HEK293 (cell line): Measurements from ENCODE around the gene GMEB2.

Experiments
- CTCF ChIA-PET: fragments of 350-600 bp; formaldehyde crosslinking; extraction: SDS; loops from one replicate; lab custom pipeline; 2021; ENCODE audit warnings: antibody characterized with exemption; lab: Yijun Ruan, JAX
- POLR2A ChIA-PET: fragments of 300-600 bp; formaldehyde crosslinking; extraction: SDS; loops from one replicate; lab custom pipeline; 2020; ENCODE audit warnings: antibody characterized with exemption, inconsistent platforms; lab: Yijun Ruan, JAX
- H3K27ac ChIP-seq: fragments of 200-500 bp; sonication (Bioruptor generic); 2 replicates; pipeline ENCODE4 v1.5.1; 2014; ENCODE audit warnings: low read depth, low read length, control low read depth, inconsistent platforms; ENCODE audit errors: extremely low read depth
- H3K36me3 ChIP-seq, 2 experiments: fragments of 200-500 bp in 1 of 2; sonication (Bioruptor generic) in 1 of 2; 1 replicate in 1 of 2; 2 replicates in 1 of 2; pipeline ENCODE4 v1.5.1; 2014 to 2017; ENCODE audit warnings: inconsistent platforms in 2 of 2, low read length in 2 of 2; ENCODE audit not compliant: control insufficient read depth in 2 of 2, insufficient read depth in 1 of 2
- H3K4me1 ChIP-seq: fragments of 200-500 bp; sonication (Bioruptor generic); 2 replicates; pipeline ENCODE4 v1.5.1; 2014; ENCODE audit warnings: mild to moderate bottlenecking, low read length, inconsistent platforms; ENCODE audit not compliant: control insufficient read depth, insufficient read depth
- H3K4me3 ChIP-seq: 2 replicates; pipeline ENCODE4 v1.5.1; 2011; ENCODE audit warnings: low read depth, mild to moderate bottlenecking, control low read depth, low read length, moderate library complexity
- H3K9me3 ChIP-seq: fragments of 200-500 bp; sonication (Bioruptor generic); 2 replicates; pipeline ENCODE4 v1.5.1; 2014; ENCODE audit warnings: low read depth, low read length, inconsistent platforms; ENCODE audit not compliant: control insufficient read depth, insufficient read depth
- BCL11B ChIP-seq: fragments of 450-650 bp; formaldehyde crosslinking; IDR thresholded peaks from 2 replicates; pipeline ENCODE4 v1.5.1; 2016; ENCODE audit warnings: low read depth, missing biosample characterization, missing genetic modification characterization
- KLF17 ChIP-seq: fragments of 450-650 bp; formaldehyde crosslinking; IDR thresholded peaks from 2 replicates; pipeline ENCODE4 v1.5.1; 2016; ENCODE audit warnings: missing biosample characterization, missing genetic modification characterization
- KLF9 ChIP-seq: fragments of 450-650 bp; formaldehyde crosslinking; IDR thresholded peaks from 2 replicates; pipeline ENCODE4 v1.5.1; 2016; ENCODE audit warnings: missing biosample characterization, missing genetic modification characterization, low read depth
- YY1 ChIP-seq: fragments of 450-650 bp; formaldehyde crosslinking; IDR thresholded peaks from 2 replicates; pipeline ENCODE4 v1.5.1; 2018; ENCODE audit warnings: missing biosample characterization, missing genetic modification characterization
- ZBTB1 ChIP-seq: fragments of 450-650 bp; formaldehyde crosslinking; IDR thresholded peaks from 2 replicates; pipeline ENCODE4 v1.5.1; 2016; ENCODE audit warnings: missing biosample characterization, missing genetic modification characterization
- ZIC2 ChIP-seq: fragments of 450-650 bp; formaldehyde crosslinking; IDR thresholded peaks from 2 replicates; pipeline ENCODE4 v1.5.1; 2016; ENCODE audit warnings: missing biosample characterization, missing genetic modification characterization
- ZNF132 ChIP-seq: fragments of 450-650 bp; formaldehyde crosslinking; IDR thresholded peaks from 2 replicates; pipeline ENCODE4 v1.5.1; 2017; ENCODE audit warnings: missing biosample characterization, missing genetic modification characterization, borderline replicate concordance
- ZNF174 ChIP-seq: fragments of 450-650 bp; formaldehyde crosslinking; IDR thresholded peaks from 2 replicates; pipeline ENCODE4 v1.5.0; 2017; ENCODE audit warnings: missing biosample characterization, mild to moderate bottlenecking, missing genetic modification characterization
- ZNF184 ChIP-seq: fragments of 450-650 bp; IDR thresholded peaks from 2 replicates; pipeline ENCODE4 v1.5.1; 2018; ENCODE audit warnings: missing biosample characterization, mild to moderate bottlenecking, missing genetic modification characterization
- ZNF248 ChIP-seq: fragments of 450-650 bp; formaldehyde crosslinking; IDR thresholded peaks from 2 replicates; pipeline ENCODE4 v1.5.1; 2017; ENCODE audit warnings: missing biosample characterization, missing genetic modification characterization
- ZNF311 ChIP-seq: fragments of 450-650 bp; formaldehyde crosslinking; IDR thresholded peaks from 2 replicates; pipeline ENCODE4 v1.5.1; 2017; ENCODE audit warnings: missing biosample characterization, missing genetic modification characterization, borderline replicate concordance
- ZNF366 ChIP-seq: fragments of 450-650 bp; formaldehyde crosslinking; conservative IDR thresholded peaks from 2 replicates; pipeline ENCODE4 v1.5.1; 2016; ENCODE audit warnings: missing biosample characterization, missing genetic modification characterization
- ZNF37A ChIP-seq: fragments of 450-650 bp; IDR thresholded peaks from 2 replicates; pipeline ENCODE4 v1.5.1; 2018; ENCODE audit warnings: missing biosample characterization, missing genetic modification characterization
- ZNF391 ChIP-seq: fragments of 450-650 bp; formaldehyde crosslinking; IDR thresholded peaks from 2 replicates; pipeline ENCODE4 v1.5.1; 2016; ENCODE audit warnings: low read depth, missing biosample characterization, missing genetic modification characterization, borderline replicate concordance
- ZNF48 ChIP-seq: fragments of 450-650 bp; formaldehyde crosslinking; IDR thresholded peaks from 2 replicates; pipeline ENCODE4 v1.5.1; 2016; ENCODE audit warnings: missing biosample characterization, missing genetic modification characterization
- ZNF521 ChIP-seq: fragments of 450-650 bp; formaldehyde crosslinking; IDR thresholded peaks from 2 replicates; pipeline ENCODE4 v1.5.1; 2017; ENCODE audit warnings: missing biosample characterization, mild to moderate bottlenecking, missing genetic modification characterization
- ZNF549 ChIP-seq: fragments of 450-650 bp; IDR thresholded peaks from 2 replicates; pipeline ENCODE4 v1.5.1; 2018; ENCODE audit warnings: missing biosample characterization, missing genetic modification characterization, mild to moderate bottlenecking, inconsistent platforms, moderate library complexity
- ZNF558 ChIP-seq: fragments of 450-650 bp; formaldehyde crosslinking; IDR thresholded peaks from 2 replicates; pipeline ENCODE4 v1.5.1; 2016; ENCODE audit warnings: missing biosample characterization, missing genetic modification characterization
- ZNF621 ChIP-seq: fragments of 450-650 bp; formaldehyde crosslinking; IDR thresholded peaks from 2 replicates; pipeline ENCODE4 v1.5.1; 2017; ENCODE audit warnings: missing biosample characterization, missing genetic modification characterization
- ZNF747 ChIP-seq: fragments of 450-650 bp; formaldehyde crosslinking; IDR thresholded peaks from 2 replicates; pipeline ENCODE4 v1.5.1; 2016; ENCODE audit warnings: missing biosample characterization, missing genetic modification characterization
- ZNF777 ChIP-seq: fragments of 450-650 bp; formaldehyde crosslinking; IDR thresholded peaks from 2 replicates; pipeline ENCODE4 v1.5.1; 2017; ENCODE audit warnings: missing biosample characterization, missing genetic modification characterization, borderline replicate concordance
- ZNF785 ChIP-seq: fragments of 450-650 bp; formaldehyde crosslinking; IDR thresholded peaks from 2 replicates; pipeline ENCODE4 v1.5.1; 2016; ENCODE audit warnings: missing biosample characterization, missing genetic modification characterization
- ZNF830 ChIP-seq: fragments of 450-650 bp; IDR thresholded peaks from 2 replicates; pipeline ENCODE4 v1.5.0; 2018; ENCODE audit warnings: missing biosample characterization, missing genetic modification characterization, low read depth, mild to moderate bottlenecking, moderate library complexity
- ZNF837 ChIP-seq: fragments of 450-650 bp; formaldehyde crosslinking; IDR thresholded peaks from 2 replicates; pipeline ENCODE4 v1.5.1; 2016; ENCODE audit warnings: missing biosample characterization, missing genetic modification characterization
- ZSCAN30 ChIP-seq: fragments of 450-650 bp; IDR thresholded peaks from 2 replicates; pipeline ENCODE4 v1.5.1; 2018; ENCODE audit warnings: missing biosample characterization, mild to moderate bottlenecking, missing genetic modification characterization, moderate library complexity
- TF ChIP-seq, protein P1 (sequence below): fragments of 450-650 bp; formaldehyde crosslinking; IDR thresholded peaks from 2 replicates; pipeline ENCODE4 v1.5.1; 2016; ENCODE audit warnings: missing biosample characterization, missing genetic modification characterization
- TF ChIP-seq, protein P2 (sequence below): fragments of 450-650 bp; formaldehyde crosslinking; IDR thresholded peaks from 2 replicates; pipeline ENCODE4; 2016; ENCODE audit warnings: missing biosample characterization, missing genetic modification characterization

GMEB2 gene

GRCh38 chr20:63562461-63563224 is 64.3 kb downstream of the GMEB2 start:
- Histone ChIP-seq H3K4me3 (no peak overlapping the region), H3K27ac (no peak overlapping the region), H3K36me3 (peaks cover 0 to 41% of the 10 kb centered on the region in 2 experiments; a peak in 1 of 3 replicates), H3K4me1 (no peaks in the 10 kb centered on the region), H3K9me3 (no peaks in the 10 kb centered on the region)
- ChIA-PET POLR2A (no interaction called here), CTCF (interaction anchor here (0.7 kb wide), 1 partner anchor 9 kb away, joined by 3 read pairs; no protein-coding TSS in a partner anchor)
- TF ChIP-seq ZNF837 (tag by site-specific recombination) (no peak), ZBTB1 (no peak), ZNF830 (no peak), ZNF558 (no peak), KLF9 (tag by site-specific recombination) (no peak), ZIC2 (tag by site-specific recombination) (no peak), ZNF132 (no peak), KLF17 (no peak), BCL11B (tag by site-specific recombination) (no peak), ZNF391 (tag by site-specific recombination) (no peak), ZSCAN30 (no peak), ZNF37A (tag by site-specific recombination) (no peak), ZNF48 (tag by site-specific recombination) (no peak), ZNF521 (no peak), ZNF174 (tag by site-specific recombination) (no peak)

GRCh38 chr20:63561624-63562396 is 65.1 kb downstream of the GMEB2 start:
- POLR2A ChIA-PET, result interaction anchor here (1.5 kb wide), 1 partner anchor 12 kb away, joined by 4 read pairs; the partner anchor contains the start of gene HELZ2

DNA sequence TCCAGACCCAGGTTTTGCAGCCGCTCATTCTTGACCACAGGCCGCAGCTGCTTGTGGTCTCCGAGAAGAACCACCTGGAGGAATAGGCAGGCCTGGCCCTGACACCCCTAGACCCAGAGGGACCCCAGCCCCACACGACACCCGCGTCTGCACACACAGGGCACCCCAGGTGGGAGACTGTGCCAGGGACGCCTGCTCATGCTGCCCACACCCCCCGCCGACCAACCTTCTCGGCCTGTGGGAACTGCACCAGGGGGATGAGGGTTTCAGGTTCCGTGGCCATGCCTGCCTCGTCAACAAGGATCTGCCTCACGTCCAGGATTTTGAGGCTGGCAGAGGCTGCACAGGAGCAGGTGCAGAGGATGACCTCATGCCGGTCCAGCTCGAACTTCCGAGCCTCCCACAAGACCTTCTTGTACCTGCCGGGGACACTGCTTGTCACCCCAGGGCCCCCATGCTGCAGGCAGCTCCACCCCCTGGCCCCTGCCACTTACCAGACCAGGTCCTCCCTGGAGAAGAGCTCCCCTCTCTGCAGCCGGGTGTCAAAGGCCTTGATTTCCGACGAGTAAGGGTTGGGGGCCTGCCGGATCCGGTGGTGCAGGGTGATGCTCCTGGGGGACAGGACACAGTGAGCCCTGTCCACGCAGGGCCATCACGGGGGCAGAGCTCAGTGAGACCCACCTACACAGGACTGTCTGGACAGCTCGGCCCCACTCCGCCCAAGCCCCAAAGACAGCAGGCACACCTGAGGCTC is 65.9 kb downstream of the GMEB2 start:
- CTCF ChIA-PET, result no interaction called here
- TF ChIP-seq ZNF747 (no peak), ZNF777 (tag by site-specific recombination) (no peak), ZNF549 (tag by site-specific recombination) (no peak), ZNF311 (no peak), ZNF184 (tag by site-specific recombination) (no peak), ZNF785 (tag by site-specific recombination) (no peak), ZNF621 (tag by site-specific recombination) (no peak), ZNF558 (no peak), ZNF248 (no peak), ZNF366 (tag by site-specific recombination) (no peak)
- TF ChIP-seq, protein P1, sequence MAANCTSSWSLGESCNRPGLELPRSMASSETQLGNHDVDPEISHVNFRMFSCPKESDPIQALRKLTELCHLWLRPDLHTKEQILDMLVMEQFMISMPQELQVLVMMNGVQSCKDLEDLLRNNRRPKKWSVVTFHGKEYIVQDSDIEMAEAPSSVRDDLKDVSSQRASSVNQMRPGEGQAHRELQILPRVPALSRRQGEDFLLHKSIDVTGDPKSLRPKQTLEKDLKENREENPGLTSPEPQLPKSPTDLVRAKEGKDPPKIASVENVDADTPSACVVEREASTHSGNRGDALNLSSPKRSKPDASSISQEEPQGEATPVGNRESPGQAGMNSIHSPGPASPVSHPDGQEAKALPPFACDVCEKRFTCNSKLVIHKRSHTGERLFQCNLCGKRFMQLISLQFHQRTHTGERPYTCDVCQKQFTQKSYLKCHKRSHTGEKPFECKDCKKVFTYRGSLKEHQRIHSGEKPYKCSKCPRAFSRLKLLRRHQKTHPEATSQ (tag by site-specific recombination), result no peak
- TF ChIP-seq, protein P2, sequence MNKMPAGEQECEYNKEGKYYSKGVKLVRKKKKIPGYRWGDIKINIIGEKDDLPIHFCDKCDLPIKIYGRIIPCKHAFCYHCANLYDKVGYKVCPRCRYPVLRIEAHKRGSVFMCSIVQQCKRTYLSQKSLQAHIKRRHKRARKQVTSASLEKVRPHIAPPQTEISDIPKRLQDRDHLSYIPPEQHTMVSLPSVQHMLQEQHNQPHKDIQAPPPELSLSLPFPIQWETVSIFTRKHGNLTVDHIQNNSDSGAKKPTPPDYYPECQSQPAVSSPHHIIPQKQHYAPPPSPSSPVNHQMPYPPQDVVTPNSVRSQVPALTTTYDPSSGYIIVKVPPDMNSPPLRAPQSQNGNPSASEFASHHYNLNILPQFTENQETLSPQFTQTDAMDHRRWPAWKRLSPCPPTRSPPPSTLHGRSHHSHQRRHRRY (tag by site-specific recombination), result no peak
- TF ChIP-seq, all 188 proteins: peak for 0
- POLR2A ChIA-PET, result interaction anchor here (1.5 kb wide), 1 partner anchor 13 kb away, joined by 4 read pairs; the partner anchor contains the start of gene HELZ2
- Histone ChIP-seq H3K9me3 (no peaks in the 10 kb centered on the region), H3K4me1 (no peaks in the 10 kb centered on the region), H3K36me3 (peaks cover 0 to 40% of the 10 kb centered on the region in 2 experiments; a peak in 1 of 3 replicates), H3K27ac (no peak overlapping the region), H3K4me3 (no peak overlapping the region)

More at GRCh38 chr20:63561624-63562396, 65.1 kb downstream of the GMEB2 start:
- Histone ChIP-seq H3K4me1 (no peaks in the 10 kb centered on the region), H3K27ac (no peak overlapping the region), H3K9me3 (no peaks in the 10 kb centered on the region), H3K36me3 (peaks cover 0 to 41% of the 10 kb centered on the region in 2 experiments; a peak in 1 of 3 replicates), H3K4me3 (no peak overlapping the region)
- no peak for TF ChIP-seq YY1
- CTCF ChIA-PET, result no interaction called here
